Activated B cell treated with CpG ODN at 0.5 μM for 24 hours (primary cell): ENCODE results near the gene AIP. TPM values are rescaled to one million over a fixed set of nuclear protein-coding genes. Genes with fewer than 3 reads are reported as not detected.
A peak's percentile ranks its signal among the peaks of the same experiment; 100 is the strongest.

ENCODE experiments used
- ATAC-seq: fragments of 200-7000 bp; cut with Tn5 transposase; one replicate; pipeline ENCODE4 v1.10.0; 2021; ENCODE audit warnings: low read depth, mild to moderate bottlenecking, moderate library complexity
- CTCF ChIA-PET: fragments of 350-600 bp; sonication (Branson Sonifier 250); formaldehyde crosslinking; loops from one replicate; lab custom pipeline; 2021; ENCODE audit warnings: antibody characterized with exemption; lab: Charles Lee
- POLR2A ChIA-PET: fragments of 350-600 bp; sonication (Branson Sonifier 250); formaldehyde crosslinking; loops from one replicate; lab custom pipeline; 2021; ENCODE audit warnings: antibody characterized with exemption; lab: Charles Lee
- DNase-seq: peaks from one replicate; pipeline ENCODE4 v3.0.0; 2022
- H3K27ac Mint-ChIP-seq: one replicate; pipeline ENCODE4 v1.8.0; 2020; ENCODE audit warnings: mixed read lengths
- H3K27me3 Mint-ChIP-seq: one replicate; pipeline ENCODE4 v1.8.0; 2021; ENCODE audit warnings: mixed read lengths
- H3K36me3 Mint-ChIP-seq: one replicate; pipeline ENCODE4 v1.8.0; 2021; ENCODE audit warnings: low read depth, mixed read lengths
- H3K4me1 Mint-ChIP-seq: one replicate; pipeline ENCODE4 v1.8.0; 2021; ENCODE audit warnings: mixed read lengths
- H3K4me3 Mint-ChIP-seq: one replicate; pipeline ENCODE4 v1.8.0; 2020; ENCODE audit warnings: mild to moderate bottlenecking, mixed read lengths
- H3K9me3 Mint-ChIP-seq: one replicate; pipeline ENCODE4 v1.8.0; 2020; ENCODE audit warnings: mixed read lengths
- CTCF ChIP-seq: fragments of 200-600 bp; IDR thresholded peaks from one replicate; pipeline ENCODE4 v1.8.0; 2022; ENCODE audit warnings: antibody characterized with exemption, mild to moderate bottlenecking
- intact Hi-C: fragments of 100-400 bp; cut with micrococcal nuclease; formaldehyde crosslinking; loops from one replicate; pipeline ENCODE4 v1.15.1; 2024
- total RNA-seq: library from RNA; stranded (reverse); gene quantifications from 2 replicates; pipeline ENCODE4 v1.2.3, GENCODE V29; 2022

Gene AIP
- total RNA-seq, 1 donor from 2014 or later, result 108 TPM

- CTCF ChIA-PET, result interaction anchor here (1.5 kb wide), 1 partner anchor 21 kb away, joined by 3 read pairs; the partner anchor contains the start of gene PTPRCAP
- ATAC-seq, result no peak
- no peaks in the 10 kb centered on the region for H3K36me3 Mint-ChIP-seq
- H3K4me3 Mint-ChIP-seq, result no peak overlapping the region
- H3K27me3 Mint-ChIP-seq, result no peaks in the 10 kb centered on the region
- no peak for TF ChIP-seq CTCF
- H3K9me3 Mint-ChIP-seq, result no peaks in the 10 kb centered on the region
- POLR2A ChIA-PET, result interaction anchor here (0.5 to 33.4 kb wide), 7 partner anchors 11 to 116 kb away, joined by 3 to 1417 read pairs (median 15); partner anchors contain the start of genes CORO1B, PPP1CA, PTPRCAP and RPS6KB2
- H3K27ac Mint-ChIP-seq, result peak overlapping the region; percentile 98
- H3K4me1 Mint-ChIP-seq, result peaks cover 57% of the 10 kb centered on the region
- intact Hi-C loops, result no loop called here
- DNase-seq, result no peak
Measured at GRCh38 chr11:67458266-67458665, 24.6 kb upstream of the AIP start.

GRCh38 chr11:67463186-67463585, 19.6 kb upstream of the AIP start:
- Mint-ChIP-seq H3K27ac (peak overlapping the region; percentile 94), H3K4me1 (peaks cover 83% of the 10 kb centered on the region), H3K9me3 (no peaks in the 10 kb centered on the region), H3K36me3 (peaks cover 8% of the 10 kb centered on the region), H3K27me3 (no peaks in the 10 kb centered on the region), H3K4me3 (no peak overlapping the region)
- intact Hi-C loops, result no loop called here
- ChIA-PET CTCF (interaction anchor here (1.0 kb wide), 1 partner anchor 26 kb away, joined by 3 read pairs; the partner anchor contains the start of gene PTPRCAP), POLR2A (interaction anchor here (0.6 to 33.4 kb wide), 5 partner anchors 20 to 70 kb away, joined by 4 to 1417 read pairs (median 30); partner anchors contain the start of genes AIP, CORO1B, PPP1CA and PTPRCAP)
- no peak for TF ChIP-seq CTCF
- DNase-seq (no peak), ATAC-seq (no peak)

GRCh38 chr11:67463680-67464410, 19.0 kb upstream of the AIP start:
- intact Hi-C loops, result loop anchor here (1.0 kb wide), 8 partner anchors 18 to 111 kb away; partner anchors contain the start of genes CDK2AP2, POLD4, PPP1CA and PTPRCAP
- H3K4me1 Mint-ChIP-seq, result peaks cover 80% of the 10 kb centered on the region
- H3K27me3 Mint-ChIP-seq, result no peaks in the 10 kb centered on the region
- no peaks in the 10 kb centered on the region for H3K9me3 Mint-ChIP-seq
- peak overlapping the region; percentile 94 for H3K27ac Mint-ChIP-seq
- peaks cover 11% of the 10 kb centered on the region for H3K36me3 Mint-ChIP-seq
- POLR2A ChIA-PET, result interaction anchor here (0.6 to 33.4 kb wide), 5 partner anchors 20 to 61 kb away, joined by 3 to 1417 read pairs (median 30); partner anchors contain the start of genes AIP, CORO1B, PPP1CA and PTPRCAP
- DNase-seq (no peak), ATAC-seq (no peak)
- no peak for TF ChIP-seq CTCF
- peak overlapping the region; percentile 88 for H3K4me3 Mint-ChIP-seq
- CTCF ChIA-PET, result interaction anchor here (1.0 kb wide), 1 partner anchor 27 kb away, joined by 3 read pairs; the partner anchor contains the start of gene PTPRCAP

GRCh38 chr11:67464411-67465188, 18.2 kb upstream of the AIP start:
- ATAC-seq, result peak; percentile 71

More at GRCh38 chr11:67464411-67465188, 18.2 kb upstream of the AIP start:
- Mint-ChIP-seq H3K36me3 (peaks cover 11% of the 10 kb centered on the region), H3K27ac (peak overlapping the region; percentile 94), H3K4me1 (peaks cover 77% of the 10 kb centered on the region), H3K27me3 (no peaks in the 10 kb centered on the region), H3K4me3 (peak overlapping the region; percentile 88), H3K9me3 (no peaks in the 10 kb centered on the region)
- POLR2A ChIA-PET, result interaction anchor here (0.7 to 33.4 kb wide), 19 partner anchors 15 to 225 kb away, joined by 3 to 1417 read pairs (median 4); partner anchors contain the start of genes AIP, CLCF1, CORO1B and POLD4
- no peak for TF ChIP-seq CTCF
- CTCF ChIA-PET, result interaction anchor here (0.7 to 1.7 kb wide), 3 partner anchors 27 to 63 kb away, joined by 3 to 6 read pairs (median 3); partner anchors contain the start of genes PPP1CA and PTPRCAP
- peak; percentile 83 for DNase-seq
- intact Hi-C loops, result loop anchor here (1.0 kb wide), 8 partner anchors 18 to 111 kb away; partner anchors contain the start of genes CDK2AP2, POLD4, PPP1CA and PTPRCAP
